Liver (tissue), 3 donors: ENCODE results near the gene RAD9A.

ENCODE experiments used
- ATF3 ChIP-seq: IDR thresholded peaks from 2 replicates; pipeline ENCODE4 v1.6.1; 2016; ENCODE audit warnings: antibody characterized with exemption
- CTCF ChIP-seq: fragments of 150-350 bp; IDR thresholded peaks from 2 replicates; pipeline ENCODE4 v1.5.1; 2017; ENCODE audit warnings: improper control_type of control experiment, low read depth, low read length; ENCODE audit not compliant: missing input control
- EGR1 ChIP-seq, 2 donors: IDR thresholded peaks; 2 replicates each; pipeline ENCODE4 v1.6.1; 2016 to 2018; ENCODE audit warnings: antibody characterized with exemption in 2 of 2, low read depth in 2 of 2
- GABPA ChIP-seq, 2 donors: IDR thresholded peaks in 1 of 2; conservative IDR thresholded peaks in 1 of 2; 2 replicates each; pipeline ENCODE4 v1.6.1; 2016; ENCODE audit warnings: antibody characterized with exemption in 2 of 2, mild to moderate bottlenecking in 1 of 2, moderate library complexity in 1 of 2
- HNF4A ChIP-seq, 2 donors: conservative IDR thresholded peaks; 2 replicates each; pipeline ENCODE4 v1.6.1; 2016; ENCODE audit warnings: antibody characterized with exemption in 2 of 2, mild to moderate bottlenecking in 2 of 2
- HNF4G ChIP-seq: IDR thresholded peaks from 2 replicates; pipeline ENCODE4 v1.6.1; 2016; ENCODE audit warnings: antibody characterized with exemption
- JUND ChIP-seq, 2 donors: IDR thresholded peaks; 2 replicates each; pipeline ENCODE4 v1.6.1; 2016; ENCODE audit warnings: antibody characterized with exemption in 2 of 2
- RAD21 ChIP-seq, 2 donors: IDR thresholded peaks; 2 replicates each; pipeline ENCODE4 v1.6.1; 2016; ENCODE audit warnings: antibody characterized with exemption in 2 of 2, mild to moderate bottlenecking in 2 of 2
- RXRA ChIP-seq, 2 donors: IDR thresholded peaks; 2 replicates each; pipeline ENCODE4 v1.6.1; 2017 to 2018; ENCODE audit warnings: antibody characterized with exemption in 2 of 2, mild to moderate bottlenecking in 1 of 2
- TAF1 ChIP-seq: conservative IDR thresholded peaks from 2 replicates; pipeline ENCODE4 v1.6.1; 2016; ENCODE audit warnings: antibody characterized with exemption, mild to moderate bottlenecking
- YY1 ChIP-seq: IDR thresholded peaks from 2 replicates; pipeline ENCODE4 v1.6.1; 2016; ENCODE audit warnings: antibody characterized with exemption, mild to moderate bottlenecking
- TF ChIP-seq, protein P1 (sequence below): IDR thresholded peaks from 2 replicates; pipeline ENCODE4 v1.6.1; 2016; ENCODE audit warnings: antibody characterized with exemption, mild to moderate bottlenecking
- TF ChIP-seq, protein P2 (sequence below): IDR thresholded peaks from 2 replicates; pipeline ENCODE4 v1.6.1; 2016; ENCODE audit warnings: antibody characterized with exemption
- TF ChIP-seq, protein P3 (sequence below): IDR thresholded peaks from 2 replicates; pipeline ENCODE4 v1.6.1; 2016; ENCODE audit warnings: antibody characterized with exemption
- donor health status: healthy.
- donor health status: healthy.

GRCh38 chr11:67391304-67392182 lies at the start of gene RAD9A:
- TF ChIP-seq GABPA (IDR thresholded peaks at IDR 0.05 in 1 of 2, conservative IDR thresholded peaks at IDR 0.05 in 1 of 2) (no peak), CTCF (no peak), ATF3 (no peak), TAF1 (no peak), JUND (IDR thresholded peaks at IDR 0.05) (no peak), EGR1 (IDR thresholded peaks at IDR 0.05; ENCODE audit: low read depth in 2 of 2) (no peak), RAD21 (IDR thresholded peaks at IDR 0.05) (peak in 1 of 2 donors; percentile 29), YY1 (peak; percentile 32), HNF4A (conservative IDR thresholded peaks at IDR 0.05) (peak in 1 of 2 donors; percentile 36), HNF4G (no peak), RXRA (IDR thresholded peaks at IDR 0.05) (no peak)
- TF ChIP-seq, protein P1, sequence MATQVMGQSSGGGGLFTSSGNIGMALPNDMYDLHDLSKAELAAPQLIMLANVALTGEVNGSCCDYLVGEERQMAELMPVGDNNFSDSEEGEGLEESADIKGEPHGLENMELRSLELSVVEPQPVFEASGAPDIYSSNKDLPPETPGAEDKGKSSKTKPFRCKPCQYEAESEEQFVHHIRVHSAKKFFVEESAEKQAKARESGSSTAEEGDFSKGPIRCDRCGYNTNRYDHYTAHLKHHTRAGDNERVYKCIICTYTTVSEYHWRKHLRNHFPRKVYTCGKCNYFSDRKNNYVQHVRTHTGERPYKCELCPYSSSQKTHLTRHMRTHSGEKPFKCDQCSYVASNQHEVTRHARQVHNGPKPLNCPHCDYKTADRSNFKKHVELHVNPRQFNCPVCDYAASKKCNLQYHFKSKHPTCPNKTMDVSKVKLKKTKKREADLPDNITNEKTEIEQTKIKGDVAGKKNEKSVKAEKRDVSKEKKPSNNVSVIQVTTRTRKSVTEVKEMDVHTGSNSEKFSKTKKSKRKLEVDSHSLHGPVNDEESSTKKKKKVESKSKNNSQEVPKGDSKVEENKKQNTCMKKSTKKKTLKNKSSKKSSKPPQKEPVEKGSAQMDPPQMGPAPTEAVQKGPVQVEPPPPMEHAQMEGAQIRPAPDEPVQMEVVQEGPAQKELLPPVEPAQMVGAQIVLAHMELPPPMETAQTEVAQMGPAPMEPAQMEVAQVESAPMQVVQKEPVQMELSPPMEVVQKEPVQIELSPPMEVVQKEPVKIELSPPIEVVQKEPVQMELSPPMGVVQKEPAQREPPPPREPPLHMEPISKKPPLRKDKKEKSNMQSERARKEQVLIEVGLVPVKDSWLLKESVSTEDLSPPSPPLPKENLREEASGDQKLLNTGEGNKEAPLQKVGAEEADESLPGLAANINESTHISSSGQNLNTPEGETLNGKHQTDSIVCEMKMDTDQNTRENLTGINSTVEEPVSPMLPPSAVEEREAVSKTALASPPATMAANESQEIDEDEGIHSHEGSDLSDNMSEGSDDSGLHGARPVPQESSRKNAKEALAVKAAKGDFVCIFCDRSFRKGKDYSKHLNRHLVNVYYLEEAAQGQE, result no peak
- TF ChIP-seq, protein P2, sequence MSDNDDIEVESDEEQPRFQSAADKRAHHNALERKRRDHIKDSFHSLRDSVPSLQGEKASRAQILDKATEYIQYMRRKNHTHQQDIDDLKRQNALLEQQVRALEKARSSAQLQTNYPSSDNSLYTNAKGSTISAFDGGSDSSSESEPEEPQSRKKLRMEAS, result no peak
- TF ChIP-seq, protein P3, sequence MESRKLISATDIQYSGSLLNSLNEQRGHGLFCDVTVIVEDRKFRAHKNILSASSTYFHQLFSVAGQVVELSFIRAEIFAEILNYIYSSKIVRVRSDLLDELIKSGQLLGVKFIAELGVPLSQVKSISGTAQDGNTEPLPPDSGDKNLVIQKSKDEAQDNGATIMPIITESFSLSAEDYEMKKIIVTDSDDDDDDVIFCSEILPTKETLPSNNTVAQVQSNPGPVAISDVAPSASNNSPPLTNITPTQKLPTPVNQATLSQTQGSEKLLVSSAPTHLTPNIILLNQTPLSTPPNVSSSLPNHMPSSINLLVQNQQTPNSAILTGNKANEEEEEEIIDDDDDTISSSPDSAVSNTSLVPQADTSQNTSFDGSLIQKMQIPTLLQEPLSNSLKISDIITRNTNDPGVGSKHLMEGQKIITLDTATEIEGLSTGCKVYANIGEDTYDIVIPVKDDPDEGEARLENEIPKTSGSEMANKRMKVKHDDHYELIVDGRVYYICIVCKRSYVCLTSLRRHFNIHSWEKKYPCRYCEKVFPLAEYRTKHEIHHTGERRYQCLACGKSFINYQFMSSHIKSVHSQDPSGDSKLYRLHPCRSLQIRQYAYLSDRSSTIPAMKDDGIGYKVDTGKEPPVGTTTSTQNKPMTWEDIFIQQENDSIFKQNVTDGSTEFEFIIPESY, result no peak
